ENCODE measurements around the gene LAMA3.

- TF ChIP-seq POLR2AphosphoS5 (IDR thresholded peaks at IDR 0.05) (no peak), CTCF (IDR thresholded peaks at IDR 0.05; ENCODE audit: poor library complexity, severe bottlenecking) (no peak), RAD21 (conservative IDR thresholded peaks at IDR 0.05) (no peak), TAF1 (IDR thresholded peaks at IDR 0.05; ENCODE audit: low read depth) (no peak), SMC3 (conservative IDR thresholded peaks at IDR 0.05; ENCODE audit: poor library complexity) (no peak), EZH2 (IDR thresholded peaks at IDR 0.05; ENCODE audit: borderline replicate concordance, insufficient read depth, low read length, poor library complexity, severe bottlenecking) (no peak), EP300 (conservative IDR thresholded peaks at IDR 0.05; ENCODE audit: poor library complexity, severe bottlenecking) (no peak)
Measured at GRCh38 chr18:23986600-23987359, 297.5 kb downstream of the LAMA3 start.
